HAP-1 (cell line): Measurements from ENCODE around the gene ZNF771.
A peak's percentile ranks its signal among the peaks of the same experiment; 100 is the strongest.

Source experiments
- DNase-seq, 2 experiments: peaks; one replicate each; pipeline ENCODE4 v3.0.0-alpha.2; 2016 to 2020; ENCODE audit warnings: low spot score in 2 of 2
- H3K27me3 ChIP-seq: fragments of 250-450 bp; sonication (Bioruptor Pico); 2 replicates; pipeline ENCODE4 v1.5.1; 2020; ENCODE audit warnings: low read depth, mild to moderate bottlenecking, moderate library complexity
- H3K36me3 ChIP-seq: fragments of 250-450 bp; sonication (Bioruptor Pico); replicated peaks from 2 replicates; pipeline ENCODE4 v1.5.1; 2020; ENCODE audit warnings: mild to moderate bottlenecking
- H3K4me1 ChIP-seq: fragments of 250-450 bp; sonication (Bioruptor Pico); 2 replicates; pipeline ENCODE4 v1.5.1; 2020; ENCODE audit warnings: mild to moderate bottlenecking
- H3K4me3 ChIP-seq: fragments of 250-450 bp; sonication (Bioruptor Pico); 2 replicates; pipeline ENCODE4 v1.5.1; 2020; ENCODE audit warnings: mild to moderate bottlenecking, moderate library complexity
- H3K9me3 ChIP-seq: fragments of 250-450 bp; sonication (Bioruptor Pico); 2 replicates; pipeline ENCODE4 v1.5.1; 2020; ENCODE audit warnings: mild to moderate bottlenecking, moderate library complexity
- in situ Hi-C: fragments of 300-500 bp; cut with MboI; formaldehyde crosslinking; loops from 3 replicates; pipeline ENCODE4 v1.14.3; 2020; ENCODE audit warnings: low sequenced_read_pairs, inconsistent platforms, mixed read lengths

The ZNF771 gene

DNA sequence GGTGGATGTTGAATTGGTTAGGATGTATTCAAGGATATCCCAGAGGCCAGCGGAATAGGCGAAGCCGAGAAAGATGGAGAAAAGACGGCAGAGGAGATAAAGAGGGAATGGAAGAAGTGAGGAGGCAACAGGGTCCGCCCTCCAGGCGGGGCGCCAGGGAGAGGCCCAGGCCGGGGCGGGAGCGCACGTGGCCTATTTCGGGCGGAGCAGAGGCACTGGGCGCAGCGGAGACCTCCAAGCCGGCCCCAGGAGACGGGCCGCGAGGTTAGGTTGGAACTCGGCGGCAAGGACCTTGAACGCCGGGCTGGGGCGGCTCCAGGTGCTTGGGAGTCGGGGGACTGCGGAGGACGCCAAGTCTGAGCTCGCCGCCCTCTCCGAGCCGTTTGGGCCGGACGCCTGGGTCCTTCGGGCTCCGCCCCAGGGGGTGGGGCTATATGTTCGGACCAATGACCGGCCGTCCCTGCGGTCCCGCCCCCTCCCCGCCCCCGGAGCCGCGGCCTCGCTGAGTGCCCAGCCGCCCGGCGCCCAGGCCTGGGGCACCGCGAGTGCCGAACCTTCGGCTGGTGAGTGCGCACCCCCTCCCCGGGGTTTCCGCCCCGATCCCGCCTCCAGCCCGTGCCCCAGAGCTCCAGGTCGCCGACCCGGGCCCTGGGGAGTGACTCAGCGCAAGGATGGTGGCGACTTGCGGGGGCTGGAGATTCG lies at the start of gene ZNF771:
ZNF771 (plus strand) TSS at position 505 of the 702 bp plus-strand sequence. CDS start 448 bp downstream, outside the sequence.
- H3K36me3 ChIP-seq: peaks cover 30% of the 10 kb centered on the region
- no peaks in the 10 kb centered on the region for H3K9me3 ChIP-seq
- H3K27me3 ChIP-seq: no peaks in the 10 kb centered on the region
- H3K4me1 ChIP-seq: peaks cover 14% of the 10 kb centered on the region
- in situ Hi-C loops: no loop called here
- DNase-seq: peak; percentile 84 to 97
- H3K4me3 ChIP-seq: peak within 1 kb of the TSS; percentile 84

DNA sequence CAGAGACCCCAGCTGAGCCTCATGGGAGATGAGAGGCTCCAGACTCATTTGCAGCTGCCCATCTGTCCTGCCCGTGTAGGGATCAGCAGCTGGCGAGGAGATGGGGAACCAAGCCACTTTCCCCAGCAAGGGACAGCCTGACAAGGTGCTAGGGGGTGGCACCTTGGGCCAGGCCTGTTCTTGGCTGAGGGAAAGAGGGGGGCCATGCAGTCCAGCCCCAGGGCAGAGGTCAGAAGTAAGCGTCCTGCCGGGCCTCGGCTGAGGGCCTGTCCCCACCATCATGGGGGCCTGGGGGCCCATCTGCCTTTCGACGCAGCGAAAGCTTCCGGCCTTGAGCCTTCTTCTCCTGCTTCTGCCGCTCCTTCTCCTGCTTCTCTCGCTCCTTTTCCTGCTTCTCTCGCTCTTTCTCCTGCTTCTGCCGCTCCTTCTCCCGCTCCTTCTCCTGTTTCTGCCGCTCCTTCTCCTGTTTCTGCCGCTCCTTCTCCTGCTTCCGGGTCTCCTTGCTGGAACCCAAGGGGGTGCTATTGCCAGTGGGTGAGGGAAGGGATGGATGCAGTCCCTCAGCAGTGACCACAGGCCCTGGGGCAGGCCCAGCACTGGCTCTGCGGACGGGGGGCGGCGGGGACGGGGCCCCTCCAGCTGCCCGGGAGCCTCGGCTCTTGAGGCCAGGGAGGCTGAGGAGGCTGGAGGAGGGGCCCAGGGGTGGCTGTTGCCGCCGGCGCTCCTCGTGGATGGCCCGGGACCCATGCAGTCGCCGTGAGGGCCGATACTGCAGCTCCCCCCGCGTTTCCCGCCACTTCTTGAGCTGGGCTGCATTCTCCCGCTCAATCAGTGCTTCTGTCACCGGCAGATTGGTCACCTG lies 49.5 kb upstream of the ZNF771 start:
- H3K36me3 ChIP-seq: peaks cover 30% of the 10 kb centered on the region
- in situ Hi-C loops: no loop called here
- DNase-seq: no peak

GRCh38 chr16:30358577-30358936 lies 48.8 kb upstream of the ZNF771 start:
- H3K36me3 ChIP-seq: peaks cover 27% of the 10 kb centered on the region
- in situ Hi-C loops: no loop called here

More for the DNA sequence above, 49.5 kb upstream of the ZNF771 start:
- peaks cover 12% of the 10 kb centered on the region for H3K4me1 ChIP-seq
- no peaks in the 10 kb centered on the region for H3K9me3 ChIP-seq
- no peak overlapping the region for H3K4me3 ChIP-seq
- no peaks in the 10 kb centered on the region for H3K27me3 ChIP-seq

GRCh38 chr16:30358990-30359870 lies 48.2 kb upstream of the ZNF771 start:
- Histone ChIP-seq H3K27me3 (no peaks in the 10 kb centered on the region), H3K36me3 (peaks cover 24% of the 10 kb centered on the region), H3K9me3 (no peaks in the 10 kb centered on the region), H3K4me3 (no peak overlapping the region), H3K4me1 (peaks cover 8% of the 10 kb centered on the region)
- in situ Hi-C loops: no loop called here
- no peak for DNase-seq

More at GRCh38 chr16:30358577-30358936, 48.8 kb upstream of the ZNF771 start:
- Histone ChIP-seq H3K4me1 (peaks cover 12% of the 10 kb centered on the region), H3K4me3 (no peak overlapping the region), H3K9me3 (no peaks in the 10 kb centered on the region), H3K27me3 (no peaks in the 10 kb centered on the region)
- no peak for DNase-seq

DNA sequence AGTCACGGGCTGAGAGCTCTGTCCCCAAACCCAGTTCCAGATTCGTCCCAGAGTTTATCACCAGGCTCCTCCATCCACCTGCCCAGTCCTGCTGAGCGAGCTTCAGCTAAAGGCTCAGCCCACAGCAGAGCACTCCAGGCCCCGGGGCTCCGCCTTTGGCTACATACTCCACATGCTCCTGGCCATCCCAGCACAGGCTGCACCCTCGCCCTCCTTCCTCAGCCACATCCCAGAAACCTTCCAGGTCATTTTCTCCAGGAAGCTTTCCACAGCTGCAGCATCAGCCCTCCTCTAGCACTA lies 47.6 kb upstream of the ZNF771 start:
- H3K4me3 ChIP-seq: no peak overlapping the region
- H3K36me3 ChIP-seq: peaks cover 30% of the 10 kb centered on the region
- in situ Hi-C loops: no loop called here
- peaks cover 7% of the 10 kb centered on the region for H3K4me1 ChIP-seq
- no peak for DNase-seq
- H3K9me3 ChIP-seq: no peaks in the 10 kb centered on the region
- no peaks in the 10 kb centered on the region for H3K27me3 ChIP-seq

- H3K4me3 ChIP-seq: no peak overlapping the region
- H3K4me1 ChIP-seq: peaks cover 3% of the 10 kb centered on the region
- H3K27me3 ChIP-seq: no peaks in the 10 kb centered on the region
- no peaks in the 10 kb centered on the region for H3K9me3 ChIP-seq
- in situ Hi-C loops: no loop called here
- no peak for DNase-seq
- H3K36me3 ChIP-seq: peaks cover 41% of the 10 kb centered on the region
These were observed 46.2 kb upstream of the ZNF771 start for GRCh38 chr16:30361180-30361579.

DNA sequence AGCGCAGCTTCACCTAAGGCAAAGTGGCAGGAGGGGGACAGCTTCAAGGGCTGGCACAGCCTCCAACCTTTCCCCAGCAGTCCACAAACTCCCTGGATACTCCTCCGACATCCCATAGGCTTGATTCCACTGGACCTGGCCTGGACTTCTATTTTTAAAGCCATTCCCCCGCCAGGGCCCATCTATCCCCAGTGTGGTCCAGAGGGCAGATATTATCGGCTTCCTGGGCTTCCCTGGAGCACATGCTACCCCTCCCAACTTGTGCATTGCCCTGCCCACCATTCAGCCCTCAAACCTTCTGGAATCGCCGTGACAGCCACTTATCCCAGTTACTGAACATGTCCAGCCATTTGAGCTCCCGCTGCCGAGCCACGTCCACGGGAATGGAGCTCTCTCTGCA lies 42.2 kb upstream of the ZNF771 start:
- DNase-seq: no peak
- H3K36me3 ChIP-seq: peaks cover 29% of the 10 kb centered on the region
- H3K27me3 ChIP-seq: no peaks in the 10 kb centered on the region
- H3K4me3 ChIP-seq: no peak overlapping the region
- in situ Hi-C loops: no loop called here
- no peaks in the 10 kb centered on the region for H3K9me3 ChIP-seq
- H3K4me1 ChIP-seq: peaks cover 5% of the 10 kb centered on the region

DNA sequence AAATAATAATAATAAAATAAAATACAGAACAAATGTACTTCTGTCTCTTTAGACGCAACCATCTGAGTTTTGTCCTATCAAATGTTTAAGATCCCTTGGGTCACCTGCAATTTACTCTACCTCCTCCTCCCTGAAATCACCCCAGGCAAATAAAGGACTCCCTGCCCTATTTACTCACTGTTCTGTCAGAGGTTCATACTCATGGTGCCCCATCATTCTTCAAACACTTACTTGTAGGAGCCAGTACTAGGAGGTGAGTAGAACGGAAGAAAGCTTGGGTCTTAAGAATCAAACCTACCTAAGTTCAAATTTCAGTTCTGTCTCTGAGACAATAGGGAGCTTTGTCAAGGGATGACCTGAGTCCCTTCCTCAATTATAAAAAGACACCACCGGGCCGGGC lies 40.9 kb upstream of the ZNF771 start:
- DNase-seq: no peak
- H3K4me3 ChIP-seq: no peak overlapping the region
- H3K4me1 ChIP-seq: peaks cover 9% of the 10 kb centered on the region
- H3K9me3 ChIP-seq: no peaks in the 10 kb centered on the region
- no peaks in the 10 kb centered on the region for H3K27me3 ChIP-seq
- H3K36me3 ChIP-seq: peaks cover 29% of the 10 kb centered on the region
- in situ Hi-C loops: no loop called here

DNA sequence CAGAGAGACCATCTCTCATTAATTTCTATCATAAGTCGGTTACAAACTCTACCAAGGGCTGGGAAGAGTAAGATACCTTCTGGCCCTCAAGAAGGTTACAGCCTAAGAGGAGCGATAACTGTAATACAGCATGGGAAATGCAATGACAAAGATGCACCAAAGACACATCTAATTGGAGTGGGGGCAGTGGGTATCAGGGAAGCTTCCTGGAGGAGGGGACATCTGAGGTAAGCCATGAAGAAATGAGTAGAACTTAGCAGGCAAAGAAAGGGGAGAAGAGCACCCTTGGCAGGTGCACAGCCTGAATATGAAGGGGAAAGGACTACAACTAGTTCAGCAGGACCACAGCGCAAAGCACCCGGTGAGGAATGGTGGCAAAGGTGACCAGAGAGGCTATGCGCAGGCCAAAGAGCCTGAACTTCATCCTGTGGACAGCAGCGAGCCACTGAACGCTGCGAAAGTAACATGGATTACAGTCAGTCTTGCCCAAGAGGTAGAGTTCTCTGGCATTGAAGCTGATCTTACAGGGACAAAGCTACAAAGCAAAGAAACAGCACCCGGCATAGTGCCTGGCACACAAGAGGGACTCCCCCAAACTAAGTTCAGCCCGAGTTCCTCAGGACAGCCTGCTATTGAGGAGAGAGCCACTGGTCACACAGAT lies 39.9 kb upstream of the ZNF771 start:
- Histone ChIP-seq H3K4me3 (peak overlapping the region; percentile 68), H3K9me3 (no peaks in the 10 kb centered on the region), H3K4me1 (peaks cover 10% of the 10 kb centered on the region), H3K36me3 (peaks cover 26% of the 10 kb centered on the region), H3K27me3 (no peaks in the 10 kb centered on the region)
- in situ Hi-C loops: no loop called here
- DNase-seq: no peak

DNA sequence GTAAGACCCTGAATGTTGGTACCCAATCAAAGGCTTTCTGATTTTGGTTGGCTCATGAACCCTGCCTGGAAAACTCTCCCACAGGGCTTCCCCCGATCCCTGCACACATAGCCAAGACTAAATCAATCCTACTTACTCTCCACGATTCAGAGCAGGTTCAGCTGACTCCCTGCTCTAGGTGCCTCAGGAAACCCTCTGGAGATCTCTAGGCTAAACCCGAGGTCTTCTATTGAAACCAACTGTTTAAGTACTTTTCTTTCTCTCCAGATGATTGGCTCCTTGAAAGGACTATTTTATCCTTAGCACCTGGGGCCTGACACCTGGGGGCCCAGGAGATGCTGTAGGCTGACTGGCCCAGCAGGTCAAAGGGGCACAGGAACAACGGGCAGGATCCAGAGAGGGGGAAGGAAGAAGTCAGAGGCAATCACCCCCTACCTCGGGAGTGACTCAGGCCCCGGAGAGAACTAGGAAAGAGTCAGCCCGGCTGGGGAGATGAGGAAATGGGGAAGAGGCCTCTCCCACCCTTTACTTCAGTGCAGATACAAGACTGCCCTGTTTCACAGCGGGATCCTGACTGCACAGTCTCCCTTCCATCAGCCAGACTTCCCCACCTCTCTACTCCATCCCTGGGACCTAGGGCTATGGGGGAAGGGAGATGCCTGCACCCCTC lies 39.1 kb upstream of the ZNF771 start:
- DNase-seq: no peak
- H3K36me3 ChIP-seq: peaks cover 19% of the 10 kb centered on the region
- no peaks in the 10 kb centered on the region for H3K27me3 ChIP-seq
- no peaks in the 10 kb centered on the region for H3K9me3 ChIP-seq
- H3K4me3 ChIP-seq: peak overlapping the region; percentile 68
- peaks cover 10% of the 10 kb centered on the region for H3K4me1 ChIP-seq
- in situ Hi-C loops: no loop called here

DNA sequence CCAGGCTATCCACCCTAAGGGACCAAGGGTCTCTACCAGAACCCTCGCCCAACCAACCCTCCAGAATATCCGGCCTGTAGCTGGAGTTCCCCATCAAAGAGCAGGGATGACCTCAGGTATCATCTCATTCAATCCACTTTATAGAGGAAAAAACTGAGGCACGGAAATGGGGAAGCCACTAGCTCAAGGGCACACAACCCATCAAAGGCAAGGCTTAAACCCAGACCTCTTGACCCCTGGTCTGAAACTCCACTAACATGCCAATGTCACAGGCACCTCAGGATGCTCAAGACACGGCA lies 38.7 kb upstream of the ZNF771 start:
- Histone ChIP-seq H3K27me3 (no peaks in the 10 kb centered on the region), H3K4me1 (peaks cover 10% of the 10 kb centered on the region), H3K4me3 (peak overlapping the region; percentile 68), H3K36me3 (peaks cover 19% of the 10 kb centered on the region), H3K9me3 (no peaks in the 10 kb centered on the region)
- in situ Hi-C loops: no loop called here
- DNase-seq: no peak

DNA sequence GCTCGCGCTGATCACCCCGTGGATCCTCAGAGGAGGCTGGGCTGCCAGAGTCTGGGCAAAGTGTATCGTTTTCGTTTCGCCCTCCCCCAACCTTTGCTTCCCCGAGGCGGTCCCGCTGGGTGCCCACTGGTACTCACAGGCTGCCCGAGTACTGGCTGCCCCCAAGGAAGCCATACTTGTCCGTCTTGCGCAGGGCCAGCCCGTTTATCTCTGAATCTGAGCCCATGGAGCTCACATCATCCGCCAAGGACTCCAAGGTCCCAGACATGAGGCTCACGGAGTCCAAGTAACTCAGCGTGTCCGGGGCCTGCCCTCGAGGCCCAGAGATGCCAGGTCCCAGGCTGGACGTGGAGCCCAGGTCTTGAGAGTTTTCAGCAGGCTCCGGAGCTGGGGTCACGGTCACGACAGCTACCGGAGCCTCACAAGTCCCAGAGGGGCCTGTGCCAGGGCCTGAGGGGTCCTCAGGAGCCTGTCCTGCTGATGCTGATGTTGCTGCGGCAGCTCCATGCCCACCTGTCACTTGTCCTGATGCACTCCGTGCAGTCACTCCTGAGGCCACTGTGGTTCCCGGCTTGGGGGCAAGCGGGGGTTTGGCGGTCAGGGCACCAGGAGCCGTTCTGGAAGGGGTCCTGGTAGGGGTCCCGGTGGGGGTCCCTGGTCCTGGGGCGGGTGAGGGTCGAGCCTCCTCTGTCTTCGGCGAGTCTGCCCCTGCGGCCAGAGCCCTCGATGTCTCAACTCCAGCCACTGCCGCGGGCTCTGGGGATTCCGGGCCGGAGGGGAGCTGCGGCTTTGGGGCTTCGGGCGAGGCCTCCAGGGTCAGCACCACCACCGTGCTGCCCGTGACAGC lies 38.1 kb upstream of the ZNF771 start:
- in situ Hi-C loops: no loop called here
- Histone ChIP-seq H3K9me3 (no peaks in the 10 kb centered on the region), H3K4me3 (peak overlapping the region; percentile 68), H3K4me1 (peaks cover 10% of the 10 kb centered on the region), H3K27me3 (no peaks in the 10 kb centered on the region), H3K36me3 (peaks cover 16% of the 10 kb centered on the region)
- DNase-seq: peak in 1 of 2 experiments; percentile 34
